Stimulated activated CD8-positive, alpha-beta memory T cell treated with anti-CD3 and anti-CD28 coated beads, Interleukin-4, amount 100 ng/mL, for 4 hours (primary cell): ENCODE measurements around the gene ABHD4.

ENCODE experiments used
- DNase-seq, 2 donors: peaks; one replicate each; pipeline ENCODE4 v3.0.0-alpha.2; 2020; ENCODE audit warnings: low read depth in 2 of 2, low spot score in 1 of 2

The ABHD4 gene

DNA sequence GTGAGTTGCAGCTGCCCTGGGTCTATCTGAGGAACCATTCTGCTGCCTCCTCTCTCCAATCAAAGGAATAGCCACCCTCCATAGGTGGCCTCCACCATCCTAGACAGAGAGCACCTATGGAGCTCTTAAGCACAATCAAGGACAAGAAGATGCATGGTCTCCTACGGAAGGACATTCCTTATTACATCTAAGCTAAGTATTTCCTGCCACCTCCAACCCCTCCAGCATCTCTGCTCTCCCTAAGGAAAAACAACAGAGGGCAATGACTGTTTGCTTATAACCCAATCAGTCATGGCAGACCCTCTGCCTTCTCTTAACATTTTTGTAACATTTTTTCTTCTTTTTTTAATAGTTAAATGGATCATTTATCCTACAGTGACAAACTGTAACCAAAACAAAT is 60.8 kb downstream of the ABHD4 start:
- no peak for DNase-seq

DNA sequence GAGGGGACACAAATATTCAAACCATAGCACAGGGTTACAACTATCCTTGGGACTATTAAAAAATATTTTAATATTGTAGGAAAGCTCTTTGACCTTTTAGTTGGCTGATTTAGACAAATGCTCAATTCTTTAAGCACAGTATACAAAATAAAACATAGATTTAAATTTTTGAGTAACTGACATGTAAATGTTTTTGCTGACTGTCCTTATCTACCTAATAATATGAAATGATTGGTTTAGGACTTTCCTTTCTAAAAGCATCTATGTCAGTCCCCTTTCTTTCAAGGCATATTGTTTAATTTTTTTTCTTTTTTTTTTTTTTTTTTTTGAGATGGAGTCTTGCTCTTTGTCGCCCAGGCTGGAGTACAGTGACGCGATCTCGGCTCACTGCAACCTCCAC is 62.6 kb downstream of the ABHD4 start:
- DNase-seq = no peak
